NCI-H524 treated with DMSO at 0.1 percent for 48 hours (cell line): ENCODE measurements around the gene NR6A1.
"Not testable (repeated sequence)": the region's sequence is repeated elsewhere in the genome, so short reads cannot be mapped to it uniquely, and the experiment has no call there.

Experiments used
- DNase-seq: peaks from one replicate; lab custom pipeline; 2025; lab: John Stamatoyannopoulos, UW

Gene NR6A1

DNA sequence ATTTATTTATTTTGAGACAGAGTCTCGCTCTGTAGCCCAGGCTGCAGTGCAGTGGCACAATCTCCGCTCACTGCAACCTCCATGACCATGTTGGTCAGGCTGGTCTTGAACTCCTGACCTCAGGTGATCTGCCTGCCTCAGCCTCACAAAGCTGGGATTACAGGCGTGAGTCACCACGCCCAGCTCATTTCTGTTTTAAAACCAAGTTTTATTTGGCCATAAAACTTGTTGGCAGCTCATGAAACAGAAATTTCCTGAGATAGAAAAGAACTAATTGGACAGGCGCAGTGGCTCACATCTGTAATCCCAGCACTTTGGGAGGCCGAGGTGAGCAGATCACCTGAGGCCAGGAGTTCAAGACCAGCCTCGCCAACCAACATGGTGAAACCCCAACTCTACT, 155.3 kb downstream of the NR6A1 start:
- DNase-seq = not testable (repeated sequence)

DNA sequence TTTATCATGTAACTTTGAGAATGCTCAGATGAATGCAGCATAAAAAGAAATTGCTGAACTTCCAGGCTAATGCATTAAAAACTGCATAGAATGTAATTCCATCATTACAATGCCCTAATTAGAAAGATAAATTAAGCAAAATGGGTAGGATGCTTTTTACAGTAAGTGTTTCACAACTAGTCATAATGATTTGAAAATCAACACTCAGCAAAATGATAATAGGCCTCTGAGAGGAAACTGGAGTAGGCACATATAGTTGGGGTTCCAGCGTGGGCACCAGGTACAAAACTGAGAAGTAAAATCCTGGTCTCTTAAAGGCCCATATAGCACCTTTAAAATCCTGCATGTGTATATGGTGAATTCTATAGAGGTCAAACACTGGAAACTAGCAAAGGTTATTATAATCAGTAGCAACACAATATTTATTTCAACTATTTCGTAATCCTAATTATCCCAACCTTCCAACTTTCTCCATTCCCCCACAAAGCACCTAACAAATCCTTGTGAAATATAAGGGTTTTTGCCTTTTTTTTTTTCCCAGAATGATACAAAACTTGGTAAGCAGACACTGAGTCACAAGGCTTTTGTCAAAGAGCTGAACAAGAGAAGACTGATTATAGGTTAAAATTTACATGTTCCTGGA, 155.9 kb downstream of the NR6A1 start:
- DNase-seq = no peak

DNA sequence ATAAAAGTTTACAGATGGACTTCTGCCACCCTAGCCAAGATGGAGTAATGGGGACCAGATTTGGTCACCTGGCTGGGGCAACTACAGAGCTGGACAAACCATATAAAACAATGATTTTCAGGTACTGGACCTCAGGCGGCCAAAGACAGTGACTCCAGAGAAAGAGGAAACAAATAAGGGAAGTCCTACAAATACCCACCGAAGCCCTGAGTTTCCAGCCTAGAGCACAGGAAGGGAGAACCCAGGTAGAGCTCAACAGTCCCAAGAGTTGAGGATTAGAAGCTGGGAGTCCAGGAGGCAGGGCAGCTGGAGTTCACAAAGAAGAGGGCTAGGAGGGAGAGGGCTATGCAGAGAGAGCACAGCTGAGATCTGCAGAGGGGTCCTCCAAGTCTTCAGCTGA, 157.3 kb downstream of the NR6A1 start:
- no peak for DNase-seq

DNA sequence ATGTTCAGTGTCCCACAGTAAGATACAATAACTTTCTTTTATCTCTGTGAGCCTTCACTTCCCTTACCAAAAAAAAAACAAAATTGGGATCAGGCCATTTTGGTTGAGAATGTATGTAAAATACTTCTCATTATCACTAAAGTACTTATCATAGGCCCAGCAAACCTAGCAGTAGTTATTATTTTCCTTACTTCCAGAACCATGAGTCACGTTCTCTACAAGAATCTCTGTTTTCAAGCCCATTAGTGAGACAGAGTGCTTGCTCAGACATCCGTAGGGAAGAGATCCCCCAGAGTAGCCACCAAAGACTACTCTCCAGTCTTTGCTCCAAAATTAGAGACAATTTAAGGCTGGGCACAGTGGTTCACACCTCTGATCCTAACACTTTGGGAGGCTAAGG, 160.0 kb downstream of the NR6A1 start:
- no peak for DNase-seq

DNA sequence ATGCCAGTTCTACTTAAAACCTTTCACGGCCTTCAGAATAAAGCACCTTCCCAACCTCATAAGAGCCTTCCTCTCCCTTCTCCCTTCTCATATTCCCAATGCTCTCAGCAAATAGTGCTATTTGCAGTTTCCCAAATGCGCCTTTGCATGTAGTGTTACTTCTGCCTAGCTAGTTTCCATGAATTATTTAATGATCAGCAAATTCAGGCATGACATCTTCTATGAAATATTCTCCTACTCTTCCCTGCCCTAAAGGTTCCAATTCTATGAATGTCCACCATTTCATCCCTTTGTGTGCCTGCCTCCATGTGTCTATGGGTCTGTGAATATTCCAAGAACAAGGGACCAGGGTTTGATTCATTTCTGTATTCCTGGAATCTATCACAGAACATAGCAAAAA, 165.1 kb downstream of the NR6A1 start:
- no peak for DNase-seq

DNA sequence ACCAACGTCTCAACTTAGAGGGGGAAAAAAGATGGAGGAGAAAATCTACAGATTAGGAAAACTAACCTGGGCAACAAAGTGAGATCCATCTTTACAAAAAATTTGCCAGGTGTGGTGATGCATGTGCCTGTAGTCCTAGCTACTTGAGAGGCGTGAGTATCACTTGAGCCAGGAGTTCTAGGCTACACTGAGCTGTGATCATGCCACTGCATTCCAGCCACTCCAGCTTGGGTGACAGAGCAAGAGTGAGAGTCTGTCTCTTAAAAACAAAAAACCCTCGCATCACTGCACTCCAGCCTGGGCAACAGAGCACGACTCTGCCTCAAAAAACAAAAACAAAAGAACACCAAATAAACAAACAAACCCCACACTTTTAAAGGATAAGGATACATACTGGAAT, 165.9 kb downstream of the NR6A1 start:
- DNase-seq = no peak

DNA sequence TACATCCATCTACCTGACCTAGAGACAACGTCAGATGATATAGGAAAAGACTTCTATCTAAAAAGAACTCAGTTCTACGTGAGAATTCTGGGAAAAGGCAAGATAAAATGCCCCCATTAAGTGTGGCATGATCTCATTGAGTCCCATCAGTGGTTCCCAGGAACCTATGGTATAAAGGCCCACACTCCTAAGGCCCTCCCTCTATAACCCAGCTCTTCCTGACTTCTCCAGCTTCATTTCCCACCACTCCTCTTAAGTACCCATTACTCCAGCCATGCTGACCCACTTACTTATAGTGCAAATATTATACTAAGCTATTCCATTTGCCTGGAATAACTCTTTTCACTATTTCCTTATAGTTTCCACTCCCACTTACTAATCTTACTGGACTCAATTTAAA, 168.5 kb downstream of the NR6A1 start:
- no peak for DNase-seq

DNA sequence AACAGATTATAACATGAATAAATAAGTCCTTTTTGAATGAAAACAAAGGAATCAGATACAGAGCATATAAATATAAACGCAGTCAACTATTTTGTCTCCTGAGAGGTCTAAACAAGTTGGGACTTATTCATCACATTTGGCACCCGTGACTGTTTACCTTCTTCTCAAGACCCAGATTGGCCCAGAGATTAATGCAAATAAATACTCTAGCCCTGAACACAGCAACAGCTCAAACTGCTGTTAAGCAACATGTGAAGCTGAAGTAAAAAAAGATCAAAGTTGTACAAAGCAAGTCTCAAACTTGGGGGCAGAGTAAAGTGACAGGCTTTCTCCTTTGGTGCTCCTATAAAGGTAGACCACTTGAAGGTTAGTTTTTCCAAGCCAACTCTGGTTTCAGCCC, 168.9 kb downstream of the NR6A1 start:
- DNase-seq = no peak

DNA sequence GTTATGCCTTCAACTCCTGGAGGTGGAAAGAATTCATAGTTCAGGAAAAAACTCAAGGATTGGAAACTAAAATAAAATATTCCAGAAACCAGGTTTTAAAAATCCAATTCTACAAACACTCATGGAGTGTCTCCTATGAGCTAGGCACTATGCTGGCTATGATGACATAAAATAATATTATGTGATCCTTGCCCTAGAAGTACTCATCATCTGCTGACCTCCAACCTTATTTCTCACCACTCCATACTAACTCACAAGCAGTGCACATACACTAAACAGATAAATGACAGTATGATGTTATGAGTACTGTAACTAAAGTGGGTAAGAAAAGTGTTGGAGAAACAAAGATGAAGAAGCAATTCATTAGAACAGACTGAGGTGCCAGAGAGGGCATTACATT, 170.7 kb downstream of the NR6A1 start:
- DNase-seq = no peak

DNA sequence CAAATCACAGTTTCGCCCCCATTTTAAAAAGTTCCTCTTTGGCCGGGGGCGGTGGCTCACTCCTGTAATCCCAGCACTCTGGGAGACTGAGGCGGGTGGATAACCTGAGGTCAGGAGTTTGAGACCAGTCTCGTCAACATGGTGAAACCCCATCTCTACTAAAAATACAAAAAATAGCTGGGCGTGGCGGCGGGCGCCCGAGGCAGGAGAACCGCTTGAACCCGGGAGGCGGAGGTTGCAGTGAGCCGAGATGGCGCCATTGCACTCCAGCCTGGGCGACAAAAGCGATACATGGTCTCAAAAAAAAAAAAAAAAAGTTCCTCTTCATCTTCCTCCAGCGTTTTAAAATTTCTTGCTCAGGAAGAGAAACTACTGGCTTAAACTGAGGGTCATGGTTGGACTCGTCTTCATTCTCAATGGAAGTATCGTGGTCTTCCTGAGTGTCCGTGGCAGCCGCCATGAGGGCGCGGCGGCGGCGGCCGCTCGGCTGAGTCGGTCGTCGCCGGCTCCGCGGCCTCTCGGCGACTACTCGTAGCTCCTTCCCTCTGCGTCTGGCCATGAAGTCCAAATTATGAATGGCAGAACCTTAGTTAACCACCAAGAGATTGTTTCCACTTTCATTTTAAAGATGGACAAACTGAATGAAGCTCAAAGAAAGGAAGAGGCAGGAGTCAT, 171.9 kb downstream of the NR6A1 start:
- no peak for DNase-seq

DNA sequence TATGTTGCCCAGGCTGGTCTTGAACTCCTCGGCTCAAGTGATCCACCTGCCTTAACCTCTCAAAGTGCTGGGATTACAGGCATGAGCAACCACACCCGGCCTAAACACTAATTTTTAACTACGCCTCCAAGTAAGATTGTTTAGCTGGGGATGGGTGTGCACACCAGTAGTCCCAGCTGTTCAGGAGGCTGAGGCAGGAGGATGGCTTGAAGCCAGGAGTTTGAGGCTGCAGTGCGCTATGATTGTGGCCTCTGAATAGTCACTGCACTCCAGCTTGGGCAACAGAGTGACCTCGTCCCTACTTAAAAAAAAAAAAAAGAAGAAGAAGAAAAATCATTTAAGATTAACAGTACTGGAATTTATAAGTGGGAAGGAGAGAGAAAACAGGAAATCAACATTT, 173.1 kb downstream of the NR6A1 start:
- no peak for DNase-seq

DNA sequence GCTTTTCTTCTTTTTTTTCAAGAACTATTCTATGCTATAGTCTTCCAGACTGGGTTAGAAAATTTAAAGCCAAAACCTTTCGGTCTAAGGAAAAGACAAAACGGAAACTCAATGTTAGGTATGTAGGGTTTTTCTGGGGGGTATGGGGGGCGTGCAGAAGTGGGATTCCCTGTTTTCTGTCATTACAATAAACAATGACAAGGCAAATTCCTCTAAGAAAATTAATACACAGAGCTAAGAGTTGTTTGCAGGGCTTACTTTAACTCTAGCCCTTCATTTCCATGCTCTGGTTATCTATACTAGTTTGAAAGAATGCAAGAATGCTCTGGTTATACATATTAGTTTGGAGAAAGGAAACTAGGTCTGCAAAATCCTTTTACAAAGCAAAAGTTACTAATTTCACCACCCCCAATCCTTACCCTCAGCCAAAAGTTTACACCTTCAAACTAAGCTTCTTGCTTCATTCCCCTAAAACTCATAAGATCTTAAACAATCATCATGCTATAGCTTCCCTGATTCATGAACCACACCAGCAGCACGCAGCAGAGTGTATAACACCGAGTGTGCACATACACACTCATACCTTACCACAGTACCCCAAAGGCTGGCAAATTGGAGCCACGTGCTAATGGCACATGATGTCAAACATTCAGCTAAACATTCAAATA, 174.8 kb downstream of the NR6A1 start:
- no peak for DNase-seq

DNA sequence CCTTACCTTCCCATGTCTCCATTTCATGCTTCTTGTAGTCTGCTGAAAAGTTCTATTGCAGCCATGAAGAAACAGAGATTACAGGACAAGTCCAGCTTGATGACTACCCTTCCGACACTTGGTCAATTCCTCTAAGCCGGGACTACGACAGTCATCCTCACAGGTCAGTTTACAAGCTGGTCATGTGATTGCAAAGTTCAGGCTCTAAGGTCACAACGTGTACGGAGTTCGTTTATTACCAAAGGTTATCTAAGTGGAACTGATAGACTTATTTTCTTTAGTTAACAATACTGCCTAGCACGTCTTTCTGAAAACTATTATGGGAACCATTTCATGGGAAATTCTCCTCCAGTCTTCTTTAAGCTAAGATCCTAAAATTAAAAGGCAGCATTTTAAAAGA, 175.4 kb downstream of the NR6A1 start:
- DNase-seq = no peak

DNA sequence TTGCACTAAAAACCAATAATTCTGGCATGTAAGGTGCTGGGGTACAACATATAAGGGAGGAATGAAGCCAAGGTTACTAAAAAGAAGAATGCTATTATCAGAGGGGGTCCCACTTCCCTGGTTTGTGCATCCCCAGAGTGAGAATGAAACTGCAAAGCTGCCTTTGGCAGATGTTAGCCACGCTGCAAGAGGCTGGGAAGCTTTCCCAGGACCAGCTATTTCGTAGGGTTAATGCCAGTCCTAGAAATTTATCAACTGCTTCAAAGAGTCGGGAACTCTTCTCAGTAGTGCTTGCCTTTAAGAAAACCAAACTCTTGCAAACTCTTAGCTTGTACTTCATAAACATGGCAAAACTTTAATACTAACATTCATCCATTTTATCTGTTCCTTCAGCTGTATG, 176.4 kb downstream of the NR6A1 start:
- no peak for DNase-seq

DNA sequence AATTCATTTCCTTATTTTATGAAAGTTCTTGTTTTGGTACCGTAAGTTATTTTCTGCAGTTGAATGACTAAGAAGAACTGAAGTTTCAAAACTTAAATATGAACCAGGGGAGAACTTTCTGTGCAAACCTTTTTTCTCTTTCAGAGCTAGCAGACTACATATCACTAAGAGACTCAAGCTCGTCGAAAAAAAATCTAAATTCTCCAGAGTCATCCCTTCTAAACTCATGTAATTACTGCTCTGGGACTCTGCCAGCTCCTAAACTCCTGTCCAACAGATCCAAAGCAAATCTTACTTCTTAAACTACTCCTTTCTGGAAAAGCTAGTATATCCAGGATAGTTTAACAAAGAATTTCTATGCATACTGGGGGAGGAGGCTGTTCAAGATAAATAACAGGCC, 176.9 kb downstream of the NR6A1 start:
- DNase-seq = no peak

DNA sequence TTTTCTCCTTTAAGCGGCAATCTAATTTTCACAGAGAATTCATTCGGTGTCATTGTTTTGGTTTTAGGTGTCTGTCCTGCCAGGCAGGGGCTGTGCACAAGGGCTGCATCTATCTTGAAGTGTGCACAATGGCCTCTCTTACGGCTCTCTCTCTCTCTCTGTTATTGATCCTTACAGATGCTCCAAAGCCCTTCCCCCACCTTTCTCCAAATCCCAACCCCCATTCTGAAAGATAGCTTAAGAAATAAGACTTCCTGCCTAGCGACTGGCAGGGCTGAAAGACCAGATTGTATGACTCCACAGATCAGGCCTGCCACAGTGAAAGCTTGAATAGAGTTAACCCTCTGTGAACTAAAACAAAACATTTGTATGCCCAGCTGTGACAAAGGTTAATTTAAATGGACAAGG, 177.5 kb downstream of the NR6A1 start:
- DNase-seq = peak; percentile 35

DNA sequence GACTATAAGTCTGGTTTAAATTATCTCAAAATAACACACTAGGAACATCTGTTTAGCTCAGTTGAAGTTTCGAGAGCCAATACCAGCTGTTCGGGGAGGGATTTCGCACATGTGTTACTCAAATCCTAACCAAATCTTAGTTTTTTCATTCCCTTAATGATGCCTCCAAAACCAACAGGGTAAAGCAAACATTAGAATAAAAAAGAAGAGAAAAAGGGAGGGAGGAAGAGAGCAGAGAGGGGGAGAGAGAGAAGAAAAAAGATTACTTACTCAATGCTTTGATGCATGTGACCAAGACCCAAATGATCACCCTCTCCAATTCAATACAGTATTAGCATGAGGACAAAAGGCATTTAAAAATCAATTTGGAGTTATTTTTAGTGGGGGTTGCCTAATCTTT, 177.9 kb downstream of the NR6A1 start:
- no peak for DNase-seq

DNA sequence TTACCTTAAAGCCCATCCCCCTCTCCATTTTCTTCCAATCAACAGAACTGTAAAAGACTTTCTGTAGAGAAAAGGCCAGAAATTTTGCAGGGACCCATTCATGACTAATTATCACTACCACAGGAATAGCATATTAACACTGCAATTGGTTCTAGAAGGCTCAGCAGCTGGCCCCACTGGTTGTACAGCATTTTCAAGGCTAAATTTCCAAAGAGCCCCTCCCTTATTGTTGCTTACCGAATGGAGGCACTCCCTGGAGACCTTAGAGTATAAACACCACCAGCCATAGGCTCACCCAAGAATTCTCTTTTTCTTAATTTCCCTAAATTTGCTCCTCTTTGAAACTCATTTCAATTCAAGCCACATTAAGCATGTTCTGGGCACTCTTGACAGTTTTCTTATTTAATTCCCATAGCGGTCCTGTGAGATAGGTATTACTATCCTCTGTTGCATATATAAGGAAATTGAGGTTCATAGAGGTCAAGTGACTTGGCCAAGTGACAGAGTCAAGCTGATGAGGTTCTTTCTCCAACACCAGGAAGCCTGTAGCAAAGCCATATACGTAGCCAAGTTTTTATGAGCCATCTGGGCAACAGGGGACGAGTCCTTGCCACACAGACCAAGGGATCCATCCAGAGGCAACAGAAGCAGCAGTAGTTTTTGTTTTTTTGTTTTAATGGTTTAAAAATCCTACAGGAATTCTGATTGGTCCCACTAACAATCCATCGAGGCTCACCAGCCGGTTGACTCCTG, 180.0 kb downstream of the NR6A1 start:
- no peak for DNase-seq

DNA sequence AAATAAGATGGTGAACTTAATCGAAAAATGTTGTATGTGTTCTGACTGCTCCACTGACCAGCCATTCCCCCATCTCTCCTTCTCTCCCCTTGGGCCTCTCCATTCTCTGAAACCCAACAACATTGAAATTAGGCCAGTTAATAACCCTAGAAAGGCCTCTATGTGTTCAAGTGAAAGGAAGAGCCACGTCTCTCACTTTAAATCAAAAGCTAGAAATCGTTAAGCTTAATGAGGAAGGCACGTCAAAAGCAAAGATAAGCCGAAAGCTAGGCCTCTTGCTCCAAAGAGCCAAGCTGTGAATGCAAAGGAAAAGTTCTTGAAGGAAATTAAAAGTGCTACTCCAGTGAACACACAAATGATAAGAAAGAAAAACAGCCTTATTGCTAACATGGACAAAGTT, 186.5 kb downstream of the NR6A1 start:
- no peak for DNase-seq

DNA sequence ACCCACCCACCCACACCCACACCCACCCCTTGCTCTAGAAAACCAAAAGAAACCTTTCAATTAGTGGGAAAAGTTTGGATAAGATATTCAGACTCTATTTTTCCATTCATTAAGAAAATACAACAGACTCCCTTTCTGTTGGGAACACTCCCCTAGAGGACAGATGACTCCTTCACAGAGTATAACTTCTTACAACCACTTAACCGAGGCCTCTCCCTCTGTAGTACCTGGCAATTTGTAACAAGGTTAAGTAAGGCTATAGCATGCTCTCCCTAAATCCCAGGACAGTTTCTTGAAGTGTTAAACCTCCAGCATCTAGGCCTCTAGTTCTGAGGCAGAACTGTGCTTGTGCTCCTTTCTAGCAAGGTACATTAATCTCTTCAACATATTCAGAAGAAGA, 188.0 kb downstream of the NR6A1 start:
- no peak for DNase-seq

DNA sequence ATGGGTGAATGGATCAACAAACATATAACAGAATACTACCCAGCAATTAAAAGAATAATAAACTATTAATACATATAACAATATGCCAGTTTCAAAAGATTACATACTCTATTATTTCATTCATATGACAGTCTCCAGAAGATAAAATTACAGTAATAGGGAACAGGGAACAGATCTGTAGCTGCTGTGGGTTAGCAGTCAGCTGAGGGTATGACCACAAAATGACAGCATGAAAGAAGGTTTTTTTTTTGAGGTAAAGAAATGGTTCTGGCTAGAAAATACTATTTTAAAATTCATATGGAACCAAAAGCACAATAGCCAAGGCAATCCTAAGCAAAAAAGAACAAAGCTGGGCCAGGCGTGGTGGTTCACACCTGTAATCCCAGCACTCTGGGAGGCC, 190.9 kb downstream of the NR6A1 start:
- no peak for DNase-seq

DNA sequence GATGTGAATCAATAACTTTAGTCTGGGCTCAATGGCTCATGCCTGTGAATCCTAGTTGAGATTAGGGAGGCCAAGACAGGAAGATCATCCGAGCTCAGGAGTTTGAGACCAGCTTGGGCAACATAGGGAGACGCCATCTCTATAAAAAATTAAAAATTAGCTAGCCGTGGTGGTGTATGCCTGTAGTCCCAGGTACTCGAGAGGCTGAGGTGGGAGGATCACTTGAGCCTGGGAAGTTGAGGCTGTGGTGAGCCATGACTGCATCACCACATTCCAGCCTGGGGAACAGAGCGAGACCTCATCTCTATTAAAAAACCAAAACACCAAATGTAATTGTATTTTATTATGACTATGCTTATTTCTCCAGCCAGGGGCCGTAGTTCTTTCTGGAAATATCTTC, 194.4 kb downstream of the NR6A1 start:
- no peak for DNase-seq
